Stimulated activated CD8-positive, alpha-beta memory T cell treated with anti-CD3 and anti-CD28 coated beads, Interleukin-7, amount 100 ng/mL, for 48 hours (primary cell): Measurements from ENCODE around the gene MAPK8IP3.

ENCODE experiments used
- DNase-seq, 2 donors: peaks; one replicate each; pipeline ENCODE4 v3.0.0-alpha.2; 2020; ENCODE audit warnings: low read depth in 1 of 2; ENCODE audit errors: extremely low read depth in 1 of 2

MAPK8IP3 gene, protein sequence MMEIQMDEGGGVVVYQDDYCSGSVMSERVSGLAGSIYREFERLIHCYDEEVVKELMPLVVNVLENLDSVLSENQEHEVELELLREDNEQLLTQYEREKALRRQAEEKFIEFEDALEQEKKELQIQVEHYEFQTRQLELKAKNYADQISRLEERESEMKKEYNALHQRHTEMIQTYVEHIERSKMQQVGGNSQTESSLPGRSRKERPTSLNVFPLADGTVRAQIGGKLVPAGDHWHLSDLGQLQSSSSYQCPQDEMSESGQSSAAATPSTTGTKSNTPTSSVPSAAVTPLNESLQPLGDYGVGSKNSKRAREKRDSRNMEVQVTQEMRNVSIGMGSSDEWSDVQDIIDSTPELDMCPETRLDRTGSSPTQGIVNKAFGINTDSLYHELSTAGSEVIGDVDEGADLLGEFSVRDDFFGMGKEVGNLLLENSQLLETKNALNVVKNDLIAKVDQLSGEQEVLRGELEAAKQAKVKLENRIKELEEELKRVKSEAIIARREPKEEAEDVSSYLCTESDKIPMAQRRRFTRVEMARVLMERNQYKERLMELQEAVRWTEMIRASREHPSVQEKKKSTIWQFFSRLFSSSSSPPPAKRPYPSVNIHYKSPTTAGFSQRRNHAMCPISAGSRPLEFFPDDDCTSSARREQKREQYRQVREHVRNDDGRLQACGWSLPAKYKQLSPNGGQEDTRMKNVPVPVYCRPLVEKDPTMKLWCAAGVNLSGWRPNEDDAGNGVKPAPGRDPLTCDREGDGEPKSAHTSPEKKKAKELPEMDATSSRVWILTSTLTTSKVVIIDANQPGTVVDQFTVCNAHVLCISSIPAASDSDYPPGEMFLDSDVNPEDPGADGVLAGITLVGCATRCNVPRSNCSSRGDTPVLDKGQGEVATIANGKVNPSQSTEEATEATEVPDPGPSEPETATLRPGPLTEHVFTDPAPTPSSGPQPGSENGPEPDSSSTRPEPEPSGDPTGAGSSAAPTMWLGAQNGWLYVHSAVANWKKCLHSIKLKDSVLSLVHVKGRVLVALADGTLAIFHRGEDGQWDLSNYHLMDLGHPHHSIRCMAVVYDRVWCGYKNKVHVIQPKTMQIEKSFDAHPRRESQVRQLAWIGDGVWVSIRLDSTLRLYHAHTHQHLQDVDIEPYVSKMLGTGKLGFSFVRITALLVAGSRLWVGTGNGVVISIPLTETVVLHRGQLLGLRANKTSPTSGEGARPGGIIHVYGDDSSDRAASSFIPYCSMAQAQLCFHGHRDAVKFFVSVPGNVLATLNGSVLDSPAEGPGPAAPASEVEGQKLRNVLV (N-terminal part only)

GRCh38 chr16:1705688-1706385, at the start of gene MAPK8IP3:
MAPK8IP3 (plus strand) TSS chr16:1706195; CDS start chr16:1706340, 145 bp downstream.
- peak; percentile 77 to 89 for DNase-seq

DNA sequence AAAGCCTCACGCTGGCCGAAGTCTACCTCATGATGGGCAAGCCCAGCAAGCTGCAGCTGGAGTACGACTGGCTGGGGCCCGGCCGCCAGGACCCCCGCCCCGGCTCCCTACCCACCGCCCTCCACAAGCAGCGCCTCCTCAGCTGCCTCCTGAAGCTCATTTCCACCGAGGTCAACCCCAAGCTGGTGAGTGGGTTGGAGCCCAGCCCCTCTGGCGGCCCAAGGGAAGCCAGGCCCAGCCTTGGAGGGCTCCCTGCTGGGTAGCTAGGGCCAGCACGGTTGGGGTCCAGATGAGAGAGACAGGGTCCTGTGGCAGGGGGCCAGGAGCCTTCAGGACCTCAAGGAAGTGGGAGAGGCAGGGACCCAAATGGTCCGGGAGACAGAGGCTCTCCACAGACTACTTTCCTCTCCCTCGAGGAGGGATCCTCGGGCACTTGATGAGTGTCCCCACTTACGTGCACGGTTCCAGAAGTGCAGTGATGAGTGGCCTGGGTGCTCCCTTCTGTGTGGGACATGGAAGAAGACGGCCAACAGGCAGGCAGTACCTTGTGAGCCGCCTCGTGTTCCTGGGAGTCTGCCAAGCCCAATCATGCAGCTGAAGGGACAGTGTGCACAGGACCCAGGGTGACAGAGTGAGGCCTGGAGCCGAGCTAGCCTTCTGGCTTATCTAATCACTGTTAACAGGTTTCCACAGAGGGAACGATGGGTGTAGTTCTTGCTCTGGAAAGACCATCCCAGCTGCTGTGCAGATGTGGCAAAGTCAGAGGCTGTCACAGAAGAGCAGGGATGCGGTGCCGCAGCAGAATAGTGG, 49.0 kb upstream of the MAPK8IP3 start:
- no peak for DNase-seq

DNA sequence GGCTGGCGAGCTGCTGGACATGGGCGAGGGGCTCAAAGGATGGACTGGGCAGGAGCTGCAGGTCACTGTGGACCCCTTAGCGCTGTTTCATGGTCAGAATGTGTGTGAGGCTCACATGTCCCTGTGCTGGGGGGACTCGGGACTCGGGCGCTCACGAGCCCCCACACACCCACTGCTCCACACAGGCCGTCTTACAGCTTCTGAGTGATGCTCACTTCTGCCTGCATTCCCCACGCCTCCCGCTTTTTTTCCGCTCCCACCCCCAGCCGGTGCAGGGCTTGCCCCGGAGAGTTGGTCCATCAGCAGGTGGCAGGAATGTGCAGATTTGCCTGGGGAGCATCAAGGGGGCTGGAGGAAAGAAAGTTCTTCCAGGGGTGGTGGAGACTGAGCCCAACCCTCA, 48.2 kb upstream of the MAPK8IP3 start:
- no peak for DNase-seq

- DNase-seq = no peak
Measured at GRCh38 chr16:1659031-1659430, 47.0 kb upstream of the MAPK8IP3 start.

DNA sequence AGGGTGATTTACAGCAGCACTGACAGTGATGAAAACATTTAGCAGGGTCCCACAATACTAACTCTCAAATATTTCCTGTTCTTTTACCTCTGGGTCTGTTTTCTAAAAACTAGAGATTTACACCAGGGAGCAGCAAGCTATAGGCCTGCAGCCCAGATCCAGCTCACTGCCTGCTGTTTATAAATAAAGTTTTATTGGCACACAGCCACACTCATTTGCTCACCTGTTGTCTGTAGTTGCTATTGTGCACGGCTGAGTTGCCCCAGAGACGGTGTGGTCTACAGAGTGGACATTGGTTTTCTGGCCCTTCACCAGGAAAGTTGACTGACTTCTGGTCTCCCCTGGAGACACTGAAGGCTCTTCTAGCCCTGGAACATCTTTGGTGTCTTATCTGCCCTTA, 44.2 kb upstream of the MAPK8IP3 start:
- DNase-seq = no peak

DNA sequence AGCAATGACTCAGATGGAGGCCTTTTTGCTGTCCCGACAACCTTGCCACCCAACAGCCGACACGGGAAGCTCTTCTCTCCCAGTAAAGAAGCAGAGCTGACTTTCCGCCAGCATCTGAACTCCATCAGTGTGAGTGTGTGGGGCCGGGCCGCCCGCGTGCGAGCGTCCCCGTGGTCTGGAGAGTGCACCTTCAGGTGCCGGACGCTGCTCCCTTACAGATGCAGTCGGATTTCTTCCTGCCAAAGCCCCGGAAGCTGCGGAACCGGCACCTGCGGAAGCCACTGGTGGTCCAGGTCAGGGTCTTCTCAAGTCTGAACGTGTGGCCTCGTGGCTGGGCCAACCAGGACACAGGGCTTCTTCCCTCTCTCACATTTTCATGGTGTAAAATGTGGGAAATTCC, 43.5 kb upstream of the MAPK8IP3 start:
- DNase-seq = no peak

- DNase-seq = no peak
Measured at GRCh38 chr16:1665829-1666228, 40.2 kb upstream of the MAPK8IP3 start.

GRCh38 chr16:1666316-1666715, 39.7 kb upstream of the MAPK8IP3 start:
- DNase-seq = no peak

GRCh38 chr16:1667271-1667670, 38.7 kb upstream of the MAPK8IP3 start:
- DNase-seq = no peak

DNA sequence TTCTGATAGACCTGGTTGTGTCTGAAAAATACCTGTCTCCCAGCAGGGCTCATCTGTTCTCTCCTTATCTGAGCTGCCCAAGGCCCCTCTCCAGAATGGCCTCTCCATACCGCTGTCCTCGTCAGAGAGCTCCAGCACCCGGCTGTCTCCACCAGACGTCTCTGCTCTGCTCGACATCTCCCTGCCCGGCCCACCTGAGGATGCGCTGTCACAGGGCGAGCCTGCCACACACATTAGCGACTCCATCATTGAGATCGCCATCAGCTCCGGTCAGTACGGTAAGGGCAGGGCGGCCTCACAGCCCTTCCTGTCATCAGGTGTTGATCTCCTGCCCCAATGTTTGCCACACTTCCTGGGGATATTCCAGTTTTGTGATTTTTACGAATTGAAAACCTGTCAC, 38.1 kb upstream of the MAPK8IP3 start:
- DNase-seq = no peak

- DNase-seq = no peak
Measured at GRCh38 chr16:1668612-1669319, 37.2 kb upstream of the MAPK8IP3 start.

- no peak for DNase-seq
Measured at GRCh38 chr16:1669698-1670097, 36.3 kb upstream of the MAPK8IP3 start.

- DNase-seq = no peak
Measured at GRCh38 chr16:1670371-1670770, 35.6 kb upstream of the MAPK8IP3 start.

- DNase-seq = no peak
Measured at GRCh38 chr16:1670866-1671265, 35.1 kb upstream of the MAPK8IP3 start.

DNA sequence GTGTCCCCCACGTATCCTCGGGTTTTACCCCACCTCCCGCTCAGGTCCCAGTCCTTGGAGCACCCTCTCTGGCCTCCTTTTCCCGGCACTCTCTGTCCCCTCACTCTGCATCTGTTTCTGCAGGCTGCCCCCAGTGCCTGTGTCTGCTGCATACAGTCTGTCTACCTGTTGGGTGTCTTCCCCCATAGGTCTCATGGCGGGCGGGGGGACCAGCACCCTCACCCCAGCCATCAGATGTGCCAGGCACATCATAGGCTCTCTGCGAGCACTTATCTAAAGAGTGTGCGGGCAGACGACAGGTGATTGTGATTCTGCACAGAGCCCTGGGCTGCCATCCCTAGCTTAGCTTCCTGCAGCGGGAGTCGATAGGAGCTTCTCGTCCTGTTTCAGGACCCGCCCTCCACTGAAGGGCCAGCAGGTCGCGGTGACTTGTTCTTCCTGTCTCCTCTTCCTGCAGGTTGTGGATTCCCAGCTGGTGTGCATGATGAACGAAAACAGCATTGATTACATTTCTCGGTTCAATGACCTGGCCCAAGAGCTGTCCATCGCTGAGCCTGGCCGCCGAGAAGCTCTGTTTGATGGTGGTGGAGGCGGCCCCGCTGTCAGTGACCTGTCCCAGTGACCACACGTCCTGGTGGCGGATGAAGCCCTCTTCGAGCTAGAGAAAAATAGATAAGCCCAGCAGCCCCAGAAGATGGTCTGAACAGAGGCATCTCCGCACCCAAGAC, 32.4 kb upstream of the MAPK8IP3 start:
- no peak for DNase-seq

DNA sequence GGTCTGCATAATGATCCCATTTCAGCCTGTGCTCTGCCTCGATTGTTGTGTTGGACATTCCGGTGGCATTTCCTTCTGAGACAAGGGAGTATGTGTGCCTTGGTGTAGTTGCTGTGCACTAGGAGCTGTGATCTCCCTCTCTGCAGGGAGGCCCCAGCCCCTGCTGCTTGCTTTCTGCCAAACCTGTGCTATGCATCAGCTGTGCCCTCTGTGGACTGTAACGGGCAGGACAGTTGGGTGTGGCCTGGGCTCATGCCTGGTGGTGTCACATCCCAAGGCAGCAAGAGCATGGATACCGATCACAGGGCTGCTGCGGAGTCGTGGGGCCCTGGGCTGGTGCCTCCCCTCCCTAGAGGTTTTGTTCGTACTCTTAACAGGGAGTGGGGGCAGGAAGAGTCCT, 31.7 kb upstream of the MAPK8IP3 start:
- DNase-seq = no peak

DNA sequence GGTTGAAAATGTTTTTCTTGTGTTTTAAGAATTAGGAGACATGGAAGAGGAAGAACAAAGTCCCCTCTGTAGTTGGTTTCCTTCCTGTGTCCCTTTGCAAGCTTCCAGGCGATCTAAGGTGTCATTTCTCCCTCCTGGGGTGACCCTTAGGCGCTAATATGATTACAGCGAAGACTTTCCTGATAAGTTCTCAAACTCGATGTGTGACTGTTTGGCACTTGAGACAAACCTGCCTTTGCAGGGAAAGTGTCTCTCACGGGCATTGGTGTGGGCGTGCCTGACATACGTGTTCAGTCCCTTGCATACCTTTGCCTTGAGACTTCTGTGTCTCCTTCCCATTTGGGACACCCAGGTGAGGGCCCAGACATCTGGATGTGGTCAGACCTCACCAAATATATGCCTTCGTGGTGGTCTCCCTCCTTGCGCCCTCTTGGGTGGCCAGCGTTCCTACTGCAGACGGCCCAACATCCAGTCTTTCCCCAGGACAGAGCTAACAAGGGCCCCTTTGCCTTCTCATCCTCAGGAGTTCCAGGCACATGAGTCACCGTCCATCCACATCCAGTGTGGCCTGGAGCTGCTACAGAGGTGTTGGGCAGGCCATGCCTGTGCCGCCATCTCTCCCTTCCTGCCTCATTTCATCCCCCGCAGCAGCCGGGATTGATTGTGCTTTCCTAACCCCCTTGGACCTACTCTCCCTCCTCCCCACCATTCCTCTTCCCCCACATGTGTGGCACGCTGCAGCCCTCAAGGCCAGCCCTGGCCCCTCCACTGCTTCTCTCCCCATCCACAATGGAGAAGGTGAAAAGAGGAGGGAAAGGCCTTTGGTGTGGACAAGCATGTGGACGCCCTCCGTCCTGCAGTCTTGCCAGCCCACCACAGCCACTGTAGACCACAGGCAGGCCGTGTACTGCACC, 31.0 kb upstream of the MAPK8IP3 start:
- DNase-seq = no peak
